H1 (cell line): Measurements from ENCODE around the gene BOK. TPM values are rescaled to one million over a fixed set of nuclear protein-coding genes. Genes with fewer than 3 reads are reported as not detected.

Experiments used
- CTCF ChIA-PET: fragments of 300-600 bp; sonication (Branson Sonifier 250); formaldehyde crosslinking; loops from one replicate; lab custom pipeline; 2021; ENCODE audit not compliant: partially characterized antibody; lab: Charles Lee
- POLR2A ChIA-PET: fragments of 300-600 bp; sonication (Branson Sonifier 250); formaldehyde crosslinking; loops from one replicate; lab custom pipeline; 2021; ENCODE audit warnings: inconsistent platforms; ENCODE audit not compliant: partially characterized antibody; lab: Charles Lee
- DNase-seq, 2 experiments: peaks; one replicate each; pipeline versions ENCODE4 v3.0.0 to v3.0.0-alpha.2; 2010 to 2022; ENCODE audit warnings: low spot score in 2 of 2, low read depth in 1 of 2, mixed read lengths in 1 of 2
- FAIRE-seq: peaks from 2 replicates; lab custom pipeline; 2011; peaks lifted over from hg19 to GRCh38; lab: Jason Lieb, UNC
- H2AFZ ChIP-seq: 2 replicates; pipeline ENCODE4 v1.8.1; 2012; ENCODE audit warnings: low read length, inconsistent platforms
- H2AK5ac ChIP-seq: 2 replicates; pipeline ENCODE4 v1.6.1; 2013; ENCODE audit warnings: low read depth, low read length
- H2BK120ac ChIP-seq: replicated peaks from 2 replicates; pipeline ENCODE3; 2013; ENCODE audit warnings: low read depth, low read length, inconsistent platforms
- H2BK12ac ChIP-seq: 2 replicates; pipeline ENCODE4 v1.6.1; 2013; ENCODE audit warnings: low read depth, low read length
- H2BK15ac ChIP-seq: 2 replicates; pipeline ENCODE4 v1.6.1; 2013; ENCODE audit warnings: low read length
- H2BK20ac ChIP-seq: 2 replicates; pipeline ENCODE4 v1.6.1; 2013; ENCODE audit warnings: low read length
- H2BK5ac ChIP-seq: 2 replicates; pipeline ENCODE4 v1.6.1; 2013; ENCODE audit warnings: low read depth, low read length
- H3K14ac ChIP-seq: 2 replicates; pipeline ENCODE4 v1.6.1; 2013; ENCODE audit warnings: inconsistent platforms; ENCODE audit not compliant: insufficient read length
- H3K18ac ChIP-seq: 2 replicates; pipeline ENCODE4 v1.6.1; 2013; ENCODE audit warnings: low read length; ENCODE audit errors: extremely low read depth
- H3K23ac ChIP-seq: 2 replicates; pipeline ENCODE4 v1.6.1; 2013; ENCODE audit warnings: inconsistent platforms; ENCODE audit not compliant: insufficient read length
- H3K23me2 ChIP-seq: 2 replicates; pipeline ENCODE4 v1.6.1; 2013; ENCODE audit warnings: low read depth, low read length
- H3K27ac ChIP-seq: 2 replicates; pipeline ENCODE4 v1.6.1; 2011; ENCODE audit warnings: low read depth, low read length, inconsistent platforms
- H3K27me3 ChIP-seq, 4 experiments: replicated peaks in 1 of 4; 1 replicate in 1 of 4; 2 replicates in 3 of 4; pipeline versions ENCODE4 v1.6.1 to v1.8.1; 2011 to 2013; ENCODE audit warnings: low read length in 3 of 4, mild to moderate bottlenecking in 3 of 4, inconsistent platforms in 2 of 4, mixed read lengths in 2 of 4, moderate library complexity in 1 of 4; ENCODE audit not compliant: control insufficient read depth in 3 of 4, insufficient read depth in 3 of 4; ENCODE audit errors: extremely low read depth in 1 of 4
- H3K36me3 ChIP-seq, 4 experiments: 2 replicates each; pipeline versions ENCODE4 v1.6.1 to v1.8.1; 2011 to 2013; ENCODE audit warnings: mild to moderate bottlenecking in 4 of 4, low read length in 3 of 4, moderate library complexity in 2 of 4, control low read depth in 1 of 4, inconsistent platforms in 1 of 4; ENCODE audit not compliant: insufficient read depth in 4 of 4, control insufficient read depth in 2 of 4
- H3K4ac ChIP-seq: replicated peaks from 2 replicates; pipeline ENCODE3; 2013; ENCODE audit warnings: low read length, low read depth, mixed read lengths, inconsistent platforms; ENCODE audit not compliant: insufficient read length
- H3K4me1 ChIP-seq, 4 experiments: replicated peaks in 1 of 4; 1 replicate in 1 of 4; 2 replicates in 3 of 4; pipeline versions ENCODE4 v1.6.1 to v1.8.1; 2011 to 2013; ENCODE audit warnings: low read length in 3 of 4, inconsistent platforms in 2 of 4, mixed read lengths in 1 of 4; ENCODE audit not compliant: insufficient read depth in 4 of 4, control insufficient read depth in 3 of 4
- H3K4me2 ChIP-seq, 2 experiments: 2 replicates each; pipeline versions ENCODE4 v1.6.1 to v1.8.1; 2011 to 2013; ENCODE audit warnings: low read depth in 2 of 2, low read length in 2 of 2, control low read depth in 1 of 2, inconsistent platforms in 1 of 2, mild to moderate bottlenecking in 1 of 2; ENCODE audit not compliant: insufficient read depth in 1 of 2
- H3K4me3 ChIP-seq, 4 experiments: fragments of 200-600, 300-600 bp in 1 of 4; sonication (generic), shearing (Covaris generic), sonication (Bioruptor Twin) in 1 of 4; 2 replicates each; pipeline versions ENCODE4 v1.5.1 to v1.8.1; 2011 to 2016; ENCODE audit warnings: low read length in 4 of 4, low read depth in 3 of 4, control low read depth in 2 of 4, inconsistent platforms in 2 of 4, mild to moderate bottlenecking in 2 of 4, mixed read lengths in 1 of 4, moderate library complexity in 1 of 4; ENCODE audit not compliant: insufficient read depth in 2 of 4; ENCODE audit errors: extremely low read depth in 1 of 4
- H3K56ac ChIP-seq: replicated peaks from 2 replicates; pipeline ENCODE3; 2013; ENCODE audit warnings: low read depth, mild to moderate bottlenecking, mixed read lengths, low read length, inconsistent platforms; ENCODE audit not compliant: insufficient read length
- H3K79me1 ChIP-seq: 2 replicates; pipeline ENCODE4 v1.6.1; 2013; ENCODE audit warnings: low read depth, low read length, control low read depth
- H3K79me2 ChIP-seq, 2 experiments: 2 replicates each; pipeline versions ENCODE4 v1.6.1 to v1.8.1; 2012 to 2013; ENCODE audit warnings: low read length in 2 of 2, mild to moderate bottlenecking in 2 of 2, inconsistent platforms in 1 of 2; ENCODE audit not compliant: insufficient read depth in 2 of 2, control insufficient read depth in 1 of 2
- H3K9ac ChIP-seq, 4 experiments: replicated peaks in 1 of 4; 1 replicate in 1 of 4; 2 replicates in 3 of 4; pipeline versions ENCODE4 v1.6.1 to v1.8.1; 2011 to 2013; ENCODE audit warnings: low read depth in 3 of 4, low read length in 3 of 4, control low read depth in 2 of 4, mild to moderate bottlenecking in 2 of 4, moderate library complexity in 2 of 4, inconsistent platforms in 1 of 4; ENCODE audit errors: extremely low read depth in 1 of 4
- H3K9me3 ChIP-seq, 2 experiments: 2 replicates each; pipeline versions ENCODE4 v1.6.1 to v1.8.1; 2012 to 2013; ENCODE audit warnings: mild to moderate bottlenecking in 2 of 2, moderate library complexity in 2 of 2, control low read depth in 1 of 2, inconsistent platforms in 1 of 2, low read depth in 1 of 2, low read length in 1 of 2, mixed read lengths in 1 of 2; ENCODE audit not compliant: insufficient read depth in 2 of 2
- H4K20me1 ChIP-seq, 2 experiments: replicated peaks in 1 of 2; 2 replicates each; pipeline versions ENCODE3 to v1.8.1; 2011 to 2013; ENCODE audit warnings: inconsistent platforms in 2 of 2, low read length in 2 of 2, mild to moderate bottlenecking in 1 of 2; ENCODE audit not compliant: insufficient read depth in 2 of 2, control insufficient read depth in 1 of 2
- H4K5ac ChIP-seq: 2 replicates; pipeline ENCODE4 v1.6.1; 2013; ENCODE audit warnings: low read length, low read depth, mixed read lengths, inconsistent platforms; ENCODE audit not compliant: insufficient read length
- H4K8ac ChIP-seq: 2 replicates; pipeline ENCODE4 v1.8.0; 2013; ENCODE audit warnings: mild to moderate bottlenecking, moderate library complexity, low read length, inconsistent platforms; ENCODE audit not compliant: insufficient read depth; ENCODE audit errors: extremely low read depth
- H4K91ac ChIP-seq: replicated peaks from 2 replicates; pipeline ENCODE3; 2013; ENCODE audit warnings: low read length, mixed read lengths, inconsistent platforms; ENCODE audit not compliant: insufficient read length
- GTF2F1 ChIP-seq: IDR thresholded peaks from 2 replicates; pipeline ENCODE4 v1.6.1; 2012; ENCODE audit warnings: low read depth, low read length, improper control_type of control experiment, borderline replicate concordance
- POLR2A ChIP-seq, 2 experiments: IDR thresholded peaks; 1 replicate in 1 of 2; 2 replicates in 1 of 2; pipeline ENCODE4 v1.6.1; 2011; ENCODE audit warnings: low read depth in 2 of 2, low read length in 2 of 2, mild to moderate bottlenecking in 2 of 2; ENCODE audit errors: control extremely low read depth in 1 of 2
- WGBS, 2 experiments: shearing (Covaris generic) in 1 of 2; methylation state at CpG; one replicate each; pipeline versions ENCODE4 v1.1.6 to v1.1.7; 2013 to 2015; ENCODE audit warnings: low lambda C conversion rate in 2 of 2, mixed read lengths in 2 of 2, inconsistent platforms in 1 of 2, low coverage in 1 of 2, missing lambda C conversion rate in 1 of 2; ENCODE audit not compliant: insufficient replicate concordance in 2 of 2, insufficient coverage in 1 of 2, insufficient read length in 1 of 2; ENCODE audit errors: extremely low coverage in 1 of 2, missing lambda C conversion rate in 1 of 2; 5-methylcytosine and 5-hydroxymethylcytosine counted together
- polyA plus RNA-seq, 7 experiments: library from polyadenylated mRNA; depleted of rRNA in 3 of 7; stranded (reverse) in 5 of 7; unstranded in 2 of 7; fragments of >200 nt in 5 of 7; fragments of 200-250 nt in 2 of 7; gene quantifications; 1 replicate in 5 of 7; 2 replicates in 1 of 7; 4 replicates in 1 of 7; pipeline versions ENCODE4 v1.2.1 to v1.2.3, GENCODE V29; 2011 to 2013; ENCODE audit warnings: missing spikeins in 2 of 7, mixed read lengths in 2 of 7
- total RNA-seq: library from RNA; stranded (reverse); fragmentation: NEBNext Ultra II Directional; extraction: Animal tissue kit (Norgen Biotek cat#: 25700); gene quantifications from 2 replicates; pipeline ENCODE4 v1.2.1, GENCODE V29; 2021

The BOK gene
- total and polyA plus RNA-seq, 2 of the 8 experiments (the other 6 are each of a cell fraction or from before 2014, with no cell fraction given): 33.7 to 37.6 TPM

GRCh38 chr2:241574911-241575623 is 16.5 kb downstream of the BOK start:
- H4K8ac ChIP-seq: no peak overlapping the region
- H3K4me2 ChIP-seq: no peak overlapping the region
- no peak overlapping the region for H3K27ac ChIP-seq
- H3K4ac ChIP-seq: no peak overlapping the region
- H3K14ac ChIP-seq: no peak overlapping the region
- no peaks in the 10 kb centered on the region; a peak in 3 of 7 replicates for H3K27me3 ChIP-seq
- H2BK20ac ChIP-seq: no peak overlapping the region
- H2BK15ac ChIP-seq: no peak overlapping the region
- TF ChIP-seq POLR2A (IDR thresholded peaks at IDR 0.05; ENCODE audit: control extremely low read depth in 1 of 2, low read depth in 2 of 2, low read length in 2 of 2) (peak in 1 of 2 experiments; percentile 45; a peak in 2 of 3 replicates), GTF2F1 (no peak)
- H3K79me2 ChIP-seq: no peaks in the 10 kb centered on the region
- DNase-seq: no peak
- no peaks in the 10 kb centered on the region; the same call in none of the 2 replicates for H3K79me1 ChIP-seq
- H2BK5ac ChIP-seq: no peak overlapping the region
- H2AFZ ChIP-seq: no peak overlapping the region
- WGBS, 2 experiments: 87% methylated on average over 7 of the region's 7 CpGs; no CpG with 5 or more reads in 1 of the 2 experiments
- no peak overlapping the region for H3K18ac ChIP-seq
- CTCF ChIA-PET: interaction anchor here (1.0 to 1.6 kb wide), 2 partner anchors 20 to 55 kb away, joined by 3 read pairs; no protein-coding TSS in a partner anchor
- no peak overlapping the region for H2BK120ac ChIP-seq
- no peak overlapping the region for H3K4me3 ChIP-seq
- peaks cover 0 to 2% of the 10 kb centered on the region in 2 experiments; a peak in 1 of 4 replicates for H3K9me3 ChIP-seq
- no peak overlapping the region for H3K9ac ChIP-seq
- no peak overlapping the region for H2AK5ac ChIP-seq
- no peak overlapping the region for H2BK12ac ChIP-seq
- peaks cover 0 to 4% (median 2%) of the 10 kb centered on the region in 4 experiments; a peak in 2 of 8 replicates for H3K36me3 ChIP-seq
- H4K5ac ChIP-seq: no peak overlapping the region
- no peak overlapping the region for H4K91ac ChIP-seq
- peaks cover 0 to under 1% of the 10 kb centered on the region in 2 experiments for H4K20me1 ChIP-seq
- H3K4me1 ChIP-seq: peaks cover 0 to 10% (median 0%) of the 10 kb centered on the region in 4 experiments; a peak in 3 of 7 replicates
- H3K23ac ChIP-seq: no peak overlapping the region
- POLR2A ChIA-PET: interaction anchor here (0.7 to 1.6 kb wide), 2 partner anchors 16 to 34 kb away, joined by 3 to 4 read pairs; no protein-coding TSS in a partner anchor
- H3K56ac ChIP-seq: no peak overlapping the region
- H3K23me2 ChIP-seq: peaks cover 3% of the 10 kb centered on the region; the same call in 1 of the 2 replicates
- FAIRE-seq: no peak
